Esophagus squamous epithelium (tissue), 5 donors: ENCODE results near the gene DAZAP1. TPM values are rescaled to one million over a fixed set of nuclear protein-coding genes. Genes with fewer than 3 reads are reported as not detected.

Experiments used
- DNase-seq: peaks from one replicate; lab custom pipeline; 2025; lab: John Stamatoyannopoulos, UW
- H3K27ac ChIP-seq, 4 donors: fragments of 200-600 bp; sonication (generic); one replicate each; pipeline ENCODE4 v1.5.1; 2016 to 2019; ENCODE audit warnings: mild to moderate bottlenecking in 1 of 4
- H3K27me3 ChIP-seq, 4 donors: fragments of 200-600 bp; sonication (generic); 1 replicate in 3 of 4; 2 replicates in 1 of 4; pipeline versions ENCODE4 v1.5.1 to v1.6.0; 2017 to 2021; ENCODE audit warnings: antibody characterized with exemption in 1 of 4
- H3K36me3 ChIP-seq, 3 donors: fragments of 200-600 bp; sonication (generic); one replicate each; pipeline ENCODE4 v1.5.1; 2016 to 2019
- H3K4me1 ChIP-seq, 3 donors: fragments of 200-600 bp; sonication (generic); one replicate each; pipeline ENCODE4 v1.5.1; 2017 to 2019
- H3K4me3 ChIP-seq, 4 donors: fragments of 200-600 bp; sonication (generic); 1 replicate in 3 of 4; 2 replicates in 1 of 4; pipeline ENCODE4 v1.5.1; 2016 to 2019; ENCODE audit warnings: mild to moderate bottlenecking in 2 of 4, moderate library complexity in 1 of 4
- H3K9me3 ChIP-seq, 3 donors: fragments of 200-600 bp; sonication (generic); one replicate each; pipeline ENCODE4 v1.5.1; 2016 to 2019
- CTCF ChIP-seq, 6 experiments: fragments of 450-650 bp in 4 of 6; fragments of 200-600 bp in 2 of 6; sonication (generic) in 2 of 6; IDR thresholded peaks; one replicate each; pipeline ENCODE4 v1.5.1; 2016 to 2019; ENCODE audit warnings: antibody characterized with exemption in 6 of 6, mild to moderate bottlenecking in 4 of 6, moderate library complexity in 4 of 6
- POLR2A ChIP-seq, 4 donors: fragments of 450-650 bp; IDR thresholded peaks; one replicate each; pipeline ENCODE4 v1.6.1; 2017; ENCODE audit warnings: antibody characterized with exemption in 4 of 4, mild to moderate bottlenecking in 4 of 4, moderate library complexity in 3 of 4
- WGBS, 2 donors: methylation state at CpG; one replicate each; pipeline ENCODE4 v1.1.5; 2018; 5-methylcytosine and 5-hydroxymethylcytosine counted together
- intact Hi-C: fragments of 100-400 bp; cut with DNase I; formaldehyde crosslinking; loops from one replicate; pipeline ENCODE4 v1.15.0; 2022
- total RNA-seq, 4 donors: library from RNA; depleted of rRNA; stranded (reverse); fragments of >200 nt; gene quantifications; one replicate each; pipeline ENCODE4 v1.1.0, GENCODE V29; 2016
- donor health status: DM: yes; HTN: yes; CAD: no.

DAZAP1 gene
- total RNA-seq, 4 donors from 2014 or later, result 60.2 to 76.0 (median 69.0) TPM

DNA sequence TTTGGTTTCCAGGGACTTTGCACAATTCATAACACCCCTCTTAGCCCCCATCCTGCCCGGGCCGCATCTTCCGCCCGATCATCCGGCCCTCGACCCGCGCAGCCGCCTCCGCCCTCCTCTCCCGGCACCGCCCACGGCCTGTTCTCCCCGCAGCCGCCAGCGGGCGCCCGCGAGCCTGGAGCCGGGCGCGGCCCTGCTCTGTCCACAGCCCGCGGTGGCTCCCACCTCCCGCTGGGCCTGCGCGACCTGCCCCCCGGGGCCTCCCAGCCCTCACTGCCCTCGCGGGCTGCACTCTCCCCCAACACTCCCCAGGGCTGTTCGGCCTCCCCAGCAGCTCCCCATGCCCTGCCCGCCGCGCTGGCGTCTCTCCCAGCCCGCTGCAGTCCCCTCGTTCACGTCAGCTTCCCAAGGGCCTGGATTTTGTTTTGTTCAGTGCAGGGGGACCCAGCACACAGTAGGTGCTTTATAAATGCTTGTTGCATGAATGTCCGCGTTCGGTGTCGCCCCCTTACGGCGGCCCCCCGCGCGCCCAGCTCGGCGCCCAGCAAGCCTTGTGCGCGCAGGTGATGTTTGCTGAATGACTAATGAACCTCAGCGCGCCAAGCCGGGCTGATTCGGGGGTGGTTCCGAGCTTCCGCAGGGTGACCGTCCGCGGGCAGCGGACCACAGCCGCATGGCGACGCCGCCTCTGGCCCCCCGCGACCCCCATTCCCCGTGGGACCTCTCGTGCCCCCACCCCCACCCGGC lies 38.0 kb downstream of the DAZAP1 start:
- WGBS, 2 donors, result 1 to 3% methylated on average over 14 to 29 of the region's 70 CpGs
- peaks cover 26 to 52% (median 30%) of the 10 kb centered on the region in 4 donors for H3K27me3 ChIP-seq
- H3K4me3 ChIP-seq, result peak overlapping the region; percentile 14 to 54 (median 32)

GRCh38 chr19:1445932-1446712 lies 38.7 kb downstream of the DAZAP1 start:
- Histone ChIP-seq H3K9me3 (no peaks in the 10 kb centered on the region), H3K4me1 (peaks cover 19 to 53% (median 25%) of the 10 kb centered on the region in 3 donors), H3K36me3 (peaks cover 7 to 20% (median 11%) of the 10 kb centered on the region in 3 donors), H3K27ac (no peak overlapping the region), H3K27me3 (peaks cover 30 to 60% (median 37%) of the 10 kb centered on the region in 4 donors), H3K4me3 (peak overlapping the region in 3 of 4 donors; percentile 26 to 54 (median 39))
- intact Hi-C loops, result no loop called here
- 0% methylated on average over 1 of the region's 99 CpGs; no CpG with 5 or more reads in 1 of the 2 donors for WGBS, 2 donors
- TF ChIP-seq CTCF (IDR thresholded peaks at IDR 0.05), result no peak
- no peak for TF ChIP-seq POLR2A (IDR thresholded peaks at IDR 0.05)
- DNase-seq, result no peak

More for the DNA sequence above, 38.0 kb downstream of the DAZAP1 start:
- Histone ChIP-seq H3K27ac (peak overlapping the region in 1 of 4 donors; percentile 23), H3K4me1 (peaks cover 26 to 61% (median 32%) of the 10 kb centered on the region in 3 donors), H3K9me3 (no peaks in the 10 kb centered on the region), H3K36me3 (peaks cover 15 to 27% (median 19%) of the 10 kb centered on the region in 3 donors)
- intact Hi-C loops, result no loop called here
- no peak for DNase-seq
- peak; percentile 73 to 95 (median 92) for TF ChIP-seq CTCF (IDR thresholded peaks at IDR 0.05)
- no peak for TF ChIP-seq POLR2A (IDR thresholded peaks at IDR 0.05)

- Histone ChIP-seq H3K4me3 (peak overlapping the region in 2 of 4 donors; percentile 39 to 54), H3K9me3 (no peaks in the 10 kb centered on the region), H3K36me3 (peaks cover 0 to 12% (median 6%) of the 10 kb centered on the region in 3 donors), H3K4me1 (peaks cover 18 to 48% (median 25%) of the 10 kb centered on the region in 3 donors), H3K27ac (no peak overlapping the region), H3K27me3 (peaks cover 36 to 68% (median 45%) of the 10 kb centered on the region in 4 donors)
- TF ChIP-seq CTCF (IDR thresholded peaks at IDR 0.05) (no peak), POLR2A (IDR thresholded peaks at IDR 0.05) (no peak)
- no peak for DNase-seq
- intact Hi-C loops, result no loop called here
- WGBS, 2 donors, result 0 to 26% methylated on average over 3 to 4 of the region's 63 CpGs
These were observed 39.5 kb downstream of the DAZAP1 start for GRCh38 chr19:1446713-1447481.

- no peaks in the 10 kb centered on the region for H3K9me3 ChIP-seq
- no peak for TF ChIP-seq CTCF (IDR thresholded peaks at IDR 0.05)
- TF ChIP-seq POLR2A (IDR thresholded peaks at IDR 0.05), result no peak
- H3K4me3 ChIP-seq, result no peak overlapping the region
- no peak for DNase-seq
- WGBS, 2 donors, result 18% methylated on average over 1 of the region's 4 CpGs; no CpG with 5 or more reads in 1 of the 2 donors
- peaks cover 18 to 49% (median 25%) of the 10 kb centered on the region in 3 donors for H3K4me1 ChIP-seq
- H3K36me3 ChIP-seq, result peaks cover 0 to 6% (median 0%) of the 10 kb centered on the region in 3 donors
- H3K27me3 ChIP-seq, result peaks cover 42 to 74% (median 51%) of the 10 kb centered on the region in 4 donors
- no peak overlapping the region for H3K27ac ChIP-seq
- intact Hi-C loops, result no loop called here
These were observed 40.1 kb downstream of the DAZAP1 start for GRCh38 chr19:1447504-1447903.
